ENCODE measurements around the gene ABL2. TPM values are rescaled to one million over a fixed set of nuclear protein-coding genes. Genes with fewer than 3 reads are reported as not detected.

ABL2 gene
- polyA plus RNA-seq, 2 of the 4 experiments (the other 2 are of a cell fraction) = 12.4 TPM

DNA sequence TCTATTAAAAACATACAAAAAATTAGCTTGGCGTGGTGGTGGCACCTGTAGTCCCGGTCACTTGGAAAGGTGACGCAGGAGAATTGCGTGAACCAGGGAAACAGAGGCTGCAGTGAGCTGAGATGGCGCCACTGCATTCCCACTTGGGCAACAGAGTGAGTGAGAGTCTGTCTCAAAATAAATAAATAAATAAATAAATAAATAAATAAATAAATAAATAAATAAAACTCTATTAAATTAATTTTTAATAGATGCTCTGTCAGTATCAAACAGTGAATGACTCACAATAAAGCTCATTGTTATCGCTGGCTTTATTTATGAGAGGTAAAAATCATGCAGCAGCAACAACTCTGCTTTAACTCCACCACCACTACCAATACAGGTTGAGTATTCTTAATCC lies 72.8 kb downstream of the ABL2 start:
- no peak for DNase-seq (ENCODE audit: low read depth in 1 of 2, low spot score in 1 of 2)
- Histone ChIP-seq H3K9me3 (no peaks in the 10 kb centered on the region), H3K4me1 (peaks cover 24% of the 10 kb centered on the region), H3K4me3 (no peak overlapping the region), H3K27ac (no peak overlapping the region), H3K4me2 (no peak overlapping the region)
- POLR2A ChIA-PET = no interaction called here
- FAIRE-seq = no peak
- ATAC-seq = no peak
- TF ChIP-seq FOSL2 (IDR thresholded peaks at IDR 0.05) (no peak), FOSL2 (CRISPR knock-in tag; IDR thresholded peaks at IDR 0.05) (no peak), ZC3H11A (IDR thresholded peaks at IDR 0.05) (no peak), GATA3 (IDR thresholded peaks at IDR 0.05; ENCODE audit: borderline replicate concordance) (no peak), HEYL (CRISPR knock-in tag; IDR thresholded peaks at IDR 0.05) (no peak), SREBF2 (IDR thresholded peaks at IDR 0.05) (no peak), RAD21 (conservative IDR thresholded peaks at IDR 0.05 in 1 of 2, IDR thresholded peaks at IDR 0.05 in 1 of 2) (no peak), CHD2 (IDR thresholded peaks at IDR 0.05; ENCODE audit: low read length, partially characterized antibody) (no peak), FOXS1 (CRISPR knock-in tag; IDR thresholded peaks at IDR 0.05) (no peak)
- TF ChIP-seq, protein P1, sequence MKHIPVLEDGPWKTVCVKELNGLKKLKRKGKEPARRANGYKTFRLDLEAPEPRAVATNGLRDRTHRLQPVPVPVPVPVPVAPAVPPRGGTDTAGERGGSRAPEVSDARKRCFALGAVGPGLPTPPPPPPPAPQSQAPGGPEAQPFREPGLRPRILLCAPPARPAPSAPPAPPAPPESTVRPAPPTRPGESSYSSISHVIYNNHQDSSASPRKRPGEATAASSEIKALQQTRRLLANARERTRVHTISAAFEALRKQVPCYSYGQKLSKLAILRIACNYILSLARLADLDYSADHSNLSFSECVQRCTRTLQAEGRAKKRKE (CRISPR knock-in tag; IDR thresholded peaks at IDR 0.05; ENCODE audit: low read depth) = no peak
- CTCF ChIA-PET = interaction anchor here (0.7 to 2.9 kb wide), 3 partner anchors 36 to 389 kb away, joined by 3 to 10 read pairs (median 4); no protein-coding TSS in a partner anchor
- WGBS (ENCODE audit: missing lambda C conversion rate) = 97% methylated on average over 6 of the region's 6 CpGs

DNA sequence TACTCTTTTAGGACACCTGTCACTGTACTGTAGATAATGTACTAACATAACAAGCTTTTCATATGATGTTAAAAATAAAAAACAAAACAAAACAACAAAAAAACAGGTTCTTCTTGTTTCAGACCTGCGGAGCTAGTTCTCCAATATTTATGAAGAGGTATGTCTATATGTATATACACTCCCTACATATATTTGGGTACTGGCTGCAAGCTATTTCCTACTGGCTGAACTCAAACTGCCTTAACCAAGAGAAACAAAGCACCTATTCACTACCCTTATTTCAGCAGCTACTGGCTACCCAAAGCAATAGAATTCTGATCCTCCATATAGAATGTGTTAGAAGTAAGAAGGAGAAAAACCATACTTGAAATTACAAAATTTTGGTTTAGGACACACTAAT lies 73.5 kb downstream of the ABL2 start:
- CTCF ChIA-PET = interaction anchor here (1.0 to 2.9 kb wide), 4 partner anchors 8 to 37 kb away, joined by 3 to 10 read pairs (median 4); no protein-coding TSS in a partner anchor
- no peak for DNase-seq (ENCODE audit: low read depth in 1 of 2, low spot score in 1 of 2)

DNA sequence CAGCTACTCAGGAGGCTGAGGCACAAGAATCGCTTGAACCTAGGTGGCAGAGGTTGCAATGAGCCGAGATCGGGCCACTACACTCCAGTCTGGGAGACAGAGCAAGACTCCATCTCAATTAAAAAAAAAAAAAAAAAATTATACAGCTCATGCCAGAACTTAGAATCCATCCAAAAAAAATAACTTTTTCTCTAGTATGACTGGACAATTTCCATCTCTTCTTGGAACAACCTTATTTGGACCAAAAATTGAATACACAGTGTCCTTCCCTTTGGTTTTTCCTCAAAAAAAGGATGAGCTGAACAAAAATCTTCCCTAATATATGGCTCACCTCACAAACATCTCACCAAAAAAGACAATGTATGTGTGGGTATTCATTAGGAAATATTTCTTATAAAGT lies 73.9 kb downstream of the ABL2 start:
- CTCF ChIA-PET = interaction anchor here (1.0 to 2.9 kb wide), 3 partner anchors 8 to 35 kb away, joined by 3 to 10 read pairs (median 4); no protein-coding TSS in a partner anchor
- no peak for DNase-seq (ENCODE audit: low read depth in 1 of 2, low spot score in 1 of 2)
- FAIRE-seq = no peak

More for the DNA sequence above, 73.5 kb downstream of the ABL2 start:
- Histone ChIP-seq H3K9me3 (no peaks in the 10 kb centered on the region), H3K27ac (no peak overlapping the region), H3K4me1 (peaks cover 31% of the 10 kb centered on the region), H3K4me3 (no peak overlapping the region), H3K4me2 (no peak overlapping the region)
- no peak for FAIRE-seq
- no peak for ATAC-seq
- no peak for TF ChIP-seq RAD21 (conservative IDR thresholded peaks at IDR 0.05 in 1 of 2, IDR thresholded peaks at IDR 0.05 in 1 of 2)
- no peak for TF ChIP-seq RARB (CRISPR knock-in tag; IDR thresholded peaks at IDR 0.05)
- TF ChIP-seq FOSL2 (IDR thresholded peaks at IDR 0.05) = no peak
- TF ChIP-seq FOSL2 (CRISPR knock-in tag; IDR thresholded peaks at IDR 0.05) = no peak
- POLR2A ChIA-PET = interaction anchor here (0.7 kb wide), 1 partner anchor 16 kb away, joined by 3 read pairs; no protein-coding TSS in a partner anchor
- WGBS (ENCODE audit: missing lambda C conversion rate) = 89% methylated on average over 1 of the region's 1 CpG

More for the DNA sequence above, 73.9 kb downstream of the ABL2 start:
- Histone ChIP-seq H3K4me3 (no peak overlapping the region), H3K4me2 (no peak overlapping the region), H3K4me1 (peaks cover 35% of the 10 kb centered on the region), H3K27ac (no peak overlapping the region), H3K9me3 (no peaks in the 10 kb centered on the region)
- no peak for ATAC-seq
- POLR2A ChIA-PET = interaction anchor here (0.7 kb wide), 1 partner anchor 16 kb away, joined by 3 read pairs; no protein-coding TSS in a partner anchor
- 93% methylated on average over 3 of the region's 3 CpGs for WGBS (ENCODE audit: missing lambda C conversion rate)
- TF ChIP-seq, protein P2, sequence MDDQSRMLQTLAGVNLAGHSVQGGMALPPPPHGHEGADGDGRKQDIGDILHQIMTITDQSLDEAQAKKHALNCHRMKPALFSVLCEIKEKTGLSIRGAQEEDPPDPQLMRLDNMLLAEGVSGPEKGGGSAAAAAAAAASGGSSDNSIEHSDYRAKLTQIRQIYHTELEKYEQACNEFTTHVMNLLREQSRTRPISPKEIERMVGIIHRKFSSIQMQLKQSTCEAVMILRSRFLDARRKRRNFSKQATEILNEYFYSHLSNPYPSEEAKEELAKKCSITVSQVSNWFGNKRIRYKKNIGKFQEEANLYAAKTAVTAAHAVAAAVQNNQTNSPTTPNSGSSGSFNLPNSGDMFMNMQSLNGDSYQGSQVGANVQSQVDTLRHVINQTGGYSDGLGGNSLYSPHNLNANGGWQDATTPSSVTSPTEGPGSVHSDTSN (IDR thresholded peaks at IDR 0.05) = no peak
- TF ChIP-seq POLR2AphosphoS2 (conservative IDR thresholded peaks at IDR 0.05; ENCODE audit: low read length) (no peak), SMC3 (IDR thresholded peaks at IDR 0.05) (no peak), NPAS2 (CRISPR knock-in tag; IDR thresholded peaks at IDR 0.05; ENCODE audit: borderline replicate concordance) (no peak), HEYL (CRISPR knock-in tag; IDR thresholded peaks at IDR 0.05) (no peak), SREBF2 (IDR thresholded peaks at IDR 0.05) (no peak), HOXB13 (CRISPR knock-in tag; IDR thresholded peaks at IDR 0.05; ENCODE audit: low read depth) (no peak), HOXB5 (CRISPR knock-in tag; IDR thresholded peaks at IDR 0.05) (no peak), ZNF302 (CRISPR knock-in tag; IDR thresholded peaks at IDR 0.05) (no peak), RCOR1 (IDR thresholded peaks at IDR 0.05; ENCODE audit: low read depth, low read length) (no peak), HOXA7 (CRISPR knock-in tag; IDR thresholded peaks at IDR 0.05) (no peak), MAFK (IDR thresholded peaks at IDR 0.05; ENCODE audit: partially characterized antibody) (no peak)
- TF ChIP-seq, protein P3, sequence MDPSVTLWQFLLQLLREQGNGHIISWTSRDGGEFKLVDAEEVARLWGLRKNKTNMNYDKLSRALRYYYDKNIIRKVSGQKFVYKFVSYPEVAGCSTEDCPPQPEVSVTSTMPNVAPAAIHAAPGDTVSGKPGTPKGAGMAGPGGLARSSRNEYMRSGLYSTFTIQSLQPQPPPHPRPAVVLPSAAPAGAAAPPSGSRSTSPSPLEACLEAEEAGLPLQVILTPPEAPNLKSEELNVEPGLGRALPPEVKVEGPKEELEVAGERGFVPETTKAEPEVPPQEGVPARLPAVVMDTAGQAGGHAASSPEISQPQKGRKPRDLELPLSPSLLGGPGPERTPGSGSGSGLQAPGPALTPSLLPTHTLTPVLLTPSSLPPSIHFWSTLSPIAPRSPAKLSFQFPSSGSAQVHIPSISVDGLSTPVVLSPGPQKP (IDR thresholded peaks at IDR 0.05; ENCODE audit: low read depth, low read length) = no peak
- TF ChIP-seq, protein P4, sequence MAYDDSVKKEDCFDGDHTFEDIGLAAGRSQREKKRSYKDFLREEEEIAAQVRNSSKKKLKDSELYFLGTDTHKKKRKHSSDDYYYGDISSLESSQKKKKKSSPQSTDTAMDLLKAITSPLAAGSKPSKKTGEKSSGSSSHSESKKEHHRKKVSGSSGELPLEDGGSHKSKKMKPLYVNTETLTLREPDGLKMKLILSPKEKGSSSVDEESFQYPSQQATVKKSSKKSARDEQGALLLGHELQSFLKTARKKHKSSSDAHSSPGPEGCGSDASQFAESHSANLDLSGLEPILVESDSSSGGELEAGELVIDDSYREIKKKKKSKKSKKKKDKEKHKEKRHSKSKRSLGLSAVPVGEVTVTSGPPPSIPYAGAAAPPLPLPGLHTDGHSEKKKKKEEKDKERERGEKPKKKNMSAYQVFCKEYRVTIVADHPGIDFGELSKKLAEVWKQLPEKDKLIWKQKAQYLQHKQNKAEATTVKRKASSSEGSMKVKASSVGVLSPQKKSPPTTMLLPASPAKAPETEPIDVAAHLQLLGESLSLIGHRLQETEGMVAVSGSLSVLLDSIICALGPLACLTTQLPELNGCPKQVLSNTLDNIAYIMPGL (CRISPR knock-in tag; IDR thresholded peaks at IDR 0.05; ENCODE audit: borderline replicate concordance) = no peak

All from A549 (cell line).